IMR-90 (cell line): ENCODE results near the gene FKBP6. TPM values are rescaled to one million over a fixed set of nuclear protein-coding genes. Genes with fewer than 3 reads are reported as not detected.
A peak's percentile ranks its signal among the peaks of the same experiment; 100 is the strongest.
"Not testable (repeated sequence)": the region's sequence is repeated elsewhere in the genome, so short reads cannot be mapped to it uniquely, and the experiment has no call there.

Experiments
- ATAC-seq: fragments of 200-7000 bp; cut with Tn5 transposase; 2 replicates; pipeline ENCODE4 v1.9.1; 2020; ENCODE audit warnings: low read depth, mild to moderate bottlenecking, moderate library complexity
- BruUV-seq: library from RNA; stranded (reverse); fragments of 400-500 nt; replicated peaks from 2 replicates; lab custom pipeline; 2021; lab: Mats Ljungman, UMichigan
- CTCF ChIA-PET: fragments of 300-600 bp; formaldehyde crosslinking; extraction: SDS; loops from one replicate; lab custom pipeline; 2021; ENCODE audit warnings: antibody characterized with exemption; lab: Yijun Ruan, JAX
- POLR2A ChIA-PET: fragments of 300-600 bp; sonication (Branson Sonifier 250); formaldehyde crosslinking; loops from one replicate; lab custom pipeline; 2022; ENCODE audit warnings: antibody characterized with exemption; ENCODE audit not compliant: unreplicated experiment; lab: Charles Lee
- DNase-seq: peaks from one replicate; pipeline ENCODE4 v3.0.0; 2013
- H2AFZ ChIP-seq: replicated peaks from 2 replicates; pipeline ENCODE3; 2013; ENCODE audit warnings: low read length, mild to moderate bottlenecking; ENCODE audit not compliant: poor library complexity
- H2AK5ac ChIP-seq: 2 replicates; pipeline ENCODE4 v1.6.1; 2013; ENCODE audit warnings: low read depth, low read length, inconsistent platforms
- H2AK9ac ChIP-seq: replicated peaks from 2 replicates; pipeline ENCODE3; 2013; ENCODE audit warnings: mild to moderate bottlenecking, low read depth, low read length, moderate library complexity; ENCODE audit not compliant: poor library complexity
- H2BK120ac ChIP-seq: 2 replicates; pipeline ENCODE4 v1.6.1; 2013; ENCODE audit warnings: low read depth, low read length, inconsistent platforms
- H2BK15ac ChIP-seq: 3 replicates; pipeline ENCODE4 v1.6.1; 2013; ENCODE audit warnings: low read depth, low read length, inconsistent platforms
- H2BK20ac ChIP-seq: 2 replicates; pipeline ENCODE4 v1.6.1; 2013; ENCODE audit warnings: low read depth, mild to moderate bottlenecking, inconsistent platforms, low read length, moderate library complexity
- H2BK5ac ChIP-seq: 2 replicates; pipeline ENCODE4 v1.6.1; 2013; ENCODE audit warnings: mild to moderate bottlenecking, low read depth, low read length, inconsistent platforms; ENCODE audit not compliant: poor library complexity, severe bottlenecking
- H3K14ac ChIP-seq: replicated peaks from 2 replicates; pipeline ENCODE4 v1.6.1; 2013; ENCODE audit warnings: low read depth, low read length, inconsistent platforms
- H3K18ac ChIP-seq: 2 replicates; pipeline ENCODE4 v1.6.1; 2013; ENCODE audit warnings: low read depth, low read length, control low read depth
- H3K23ac ChIP-seq: 2 replicates; pipeline ENCODE4 v1.6.1; 2013; ENCODE audit warnings: low read depth, low read length, inconsistent platforms
- H3K27ac ChIP-seq: 2 replicates; pipeline ENCODE4 v1.5.1; 2013; ENCODE audit warnings: mild to moderate bottlenecking, control low read depth, low read length; ENCODE audit not compliant: insufficient read depth
- H3K27me3 ChIP-seq: 2 replicates; pipeline ENCODE4 v1.6.1; 2013; ENCODE audit warnings: low read length; ENCODE audit not compliant: control insufficient read depth, insufficient read depth
- H3K36me3 ChIP-seq: 2 replicates; pipeline ENCODE4 v1.6.1; 2013; ENCODE audit warnings: low read length, mixed read lengths; ENCODE audit not compliant: control insufficient read depth, insufficient read depth
- H3K4ac ChIP-seq: 2 replicates; pipeline ENCODE4 v1.6.1; 2013; ENCODE audit warnings: low read depth, low read length, inconsistent platforms
- H3K4me1 ChIP-seq: 2 replicates; pipeline ENCODE4 v1.6.1; 2013; ENCODE audit warnings: low read length, mixed read lengths; ENCODE audit not compliant: control insufficient read depth, insufficient read depth
- H3K4me2 ChIP-seq: 2 replicates; pipeline ENCODE4 v1.6.1; 2013; ENCODE audit warnings: low read depth, mild to moderate bottlenecking, control low read depth, low read length, moderate library complexity
- H3K4me3 ChIP-seq: 2 replicates; pipeline ENCODE4 v1.5.1; 2013; ENCODE audit warnings: low read depth, mild to moderate bottlenecking, control low read depth, low read length, moderate library complexity; ENCODE audit not compliant: insufficient read depth
- H3K56ac ChIP-seq: 2 replicates; pipeline ENCODE4 v1.6.1; 2013; ENCODE audit warnings: low read length, inconsistent platforms; ENCODE audit not compliant: insufficient read depth; ENCODE audit errors: extremely low read depth
- H3K79me1 ChIP-seq, 2 experiments: 2 replicates each; pipeline ENCODE4 v1.6.1; 2013; ENCODE audit warnings: low read length in 2 of 2, inconsistent platforms in 1 of 2, low read depth in 1 of 2
- H3K9ac ChIP-seq: 2 replicates; pipeline ENCODE4 v1.6.1; 2013; ENCODE audit warnings: low read depth, low read length, control low read depth
- H3K9me1 ChIP-seq: 2 replicates; pipeline ENCODE4 v1.6.1; 2013; ENCODE audit warnings: low read length, inconsistent platforms; ENCODE audit not compliant: insufficient read depth
- H3K9me3 ChIP-seq: 2 replicates; pipeline ENCODE4 v1.6.1; 2013; ENCODE audit warnings: low read length; ENCODE audit not compliant: control insufficient read depth, insufficient read depth
- H4K20me1 ChIP-seq: 2 replicates; pipeline ENCODE4 v1.6.1; 2013; ENCODE audit warnings: low read length, inconsistent platforms; ENCODE audit not compliant: insufficient read depth
- H4K5ac ChIP-seq: 2 replicates; pipeline ENCODE4 v1.6.1; 2013; ENCODE audit warnings: mild to moderate bottlenecking, low read depth, low read length, control low read depth
- H4K8ac ChIP-seq, 2 experiments: 2 replicates each; pipeline ENCODE4 v1.6.1; 2013; ENCODE audit warnings: low read depth in 2 of 2, low read length in 2 of 2, control low read depth in 1 of 2, inconsistent platforms in 1 of 2
- H4K91ac ChIP-seq: 2 replicates; pipeline ENCODE4 v1.6.1; 2013; ENCODE audit warnings: low read depth, low read length, inconsistent platforms; ENCODE audit not compliant: insufficient read depth
- CTCF ChIP-seq: conservative IDR thresholded peaks from 2 replicates; pipeline ENCODE4 v1.5.1; 2012; ENCODE audit warnings: mild to moderate bottlenecking, low read depth, low read length, improper control_type of control experiment
- WGBS, 2 experiments: methylation state at CpG; one replicate each; pipeline versions ENCODE4 v1.1.5 to v1.1.7; 2013; ENCODE audit warnings: missing lambda C conversion rate in 2 of 2; ENCODE audit not compliant: insufficient read length in 1 of 2; ENCODE audit errors: extremely low coverage in 2 of 2; 5-methylcytosine and 5-hydroxymethylcytosine counted together
- dilution Hi-C: fragments of 300-500 bp; cut with HindIII; formaldehyde crosslinking; loops from one replicate; pipeline ENCODE4 v1.14.3; 2018; ENCODE audit warnings: low sequenced_read_pairs; ENCODE audit not compliant: unreplicated experiment
- in situ Hi-C: fragments of 300-500 bp; cut with MboI; formaldehyde crosslinking; loops from 3 replicates; pipeline ENCODE4 v1.14.3; 2019; ENCODE audit warnings: low sequenced_read_pairs, inconsistent platforms, mixed read lengths
- intact Hi-C: fragments of 100-400 bp; cut with micrococcal nuclease; formaldehyde crosslinking; loops from 2 replicates; pipeline ENCODE4 v1.10.0; 2022
- polyA plus RNA-seq, 3 experiments: library from polyadenylated mRNA; depleted of rRNA; stranded (reverse); fragments of >200 nt; gene quantifications; 2 replicates each; pipeline ENCODE4 v1.2.3, GENCODE V29; 2012; ENCODE audit warnings: low replicate concordance in 1 of 3
- total RNA-seq: library from RNA; depleted of rRNA; stranded (reverse); fragments of >200 nt; gene quantifications from 2 replicates; pipeline ENCODE4 v1.2.3, GENCODE V29; 2012

The FKBP6 gene
- total and polyA plus RNA-seq, 2 of the 4 experiments (the other 2 are of a cell fraction), result not detected

- CTCF ChIA-PET, H2AK9ac ChIP-seq: not testable (repeated sequence)
- peaks cover 13 to 32% of the 10 kb centered on the region in 2 experiments for H3K79me1 ChIP-seq
These were observed 23.2 kb upstream of the FKBP6 start for GRCh38 chr7:73304612-73305387.

More at GRCh38 chr7:73304612-73305387, 23.2 kb upstream of the FKBP6 start:
- H3K23ac ChIP-seq, H2BK5ac ChIP-seq, H3K14ac ChIP-seq, H3K27ac ChIP-seq, H3K4me3 ChIP-seq, intact Hi-C loops, H2AK5ac ChIP-seq, H3K9ac ChIP-seq, POLR2A ChIA-PET, dilution Hi-C loops, H4K91ac ChIP-seq, H2AFZ ChIP-seq, ATAC-seq, H3K4ac ChIP-seq, H4K5ac ChIP-seq, DNase-seq, H2BK20ac ChIP-seq, H3K9me3 ChIP-seq, H4K20me1 ChIP-seq, BruUV-seq, H3K18ac ChIP-seq, H4K8ac ChIP-seq, in situ Hi-C loops, H2BK120ac ChIP-seq, H3K9me1 ChIP-seq, H3K4me2 ChIP-seq, H3K27me3 ChIP-seq, H2BK15ac ChIP-seq, H3K4me1 ChIP-seq, H3K56ac ChIP-seq: not testable (repeated sequence)
- 0 out of 2 replicates have a peak, but pooled peaks have one; percentile 6 for TF ChIP-seq CTCF
- WGBS, 2 experiments, result no CpG with 5 or more reads among the region's 15 CpGs
- H3K36me3 ChIP-seq, result peaks cover 26% of the 10 kb centered on the region
